H1 (cell line): ENCODE results near the gene STAT5A.

Experiments
- BRCA1 ChIP-seq: IDR thresholded peaks from 2 replicates; pipeline ENCODE4 v1.6.1; 2012; ENCODE audit warnings: low read depth, low read length, improper control_type of control experiment
- CHD1 ChIP-seq: IDR thresholded peaks from 2 replicates; pipeline ENCODE4 v1.6.1; 2012; ENCODE audit warnings: low read depth, low read length, improper control_type of control experiment
- CTCF ChIP-seq, 3 experiments: IDR thresholded peaks; 1 replicate in 2 of 3; 2 replicates in 1 of 3; pipeline versions ENCODE4 v1.5.1 to v1.6.1; 2011; ENCODE audit warnings: low read length in 3 of 3, mild to moderate bottlenecking in 3 of 3, inconsistent platforms in 2 of 3, low read depth in 1 of 3, moderate library complexity in 1 of 3; ENCODE audit not compliant: insufficient read depth in 1 of 3; ENCODE audit errors: control extremely low read depth in 1 of 3
- MAFK ChIP-seq: IDR thresholded peaks from 2 replicates; pipeline ENCODE4 v1.6.1; 2012; ENCODE audit warnings: low read depth, mild to moderate bottlenecking, improper control_type of control experiment, low read length
- POLR2A ChIP-seq, 2 experiments: IDR thresholded peaks; 1 replicate in 1 of 2; 2 replicates in 1 of 2; pipeline ENCODE4 v1.6.1; 2011; ENCODE audit warnings: low read depth in 2 of 2, low read length in 2 of 2, mild to moderate bottlenecking in 2 of 2; ENCODE audit errors: control extremely low read depth in 1 of 2
- RBBP5 ChIP-seq: IDR thresholded peaks from 2 replicates; pipeline ENCODE4 v1.7.1; 2012; ENCODE audit warnings: low read depth, mild to moderate bottlenecking, inconsistent platforms, low read length, moderate library complexity, borderline replicate concordance
- SIN3A ChIP-seq, 2 experiments: IDR thresholded peaks in 1 of 2; conservative IDR thresholded peaks in 1 of 2; 2 replicates each; pipeline ENCODE4 v1.6.1; 2011 to 2012; ENCODE audit warnings: low read length in 2 of 2, improper control_type of control experiment in 1 of 2, low read depth in 1 of 2, mild to moderate bottlenecking in 1 of 2
- SP2 ChIP-seq: IDR thresholded peaks from 2 replicates; pipeline ENCODE4 v1.6.1; 2012; ENCODE audit warnings: mild to moderate bottlenecking, low read length, inconsistent platforms

GRCh38 chr17:42288803-42289610 is 709 bp downstream of the STAT5A start:
- TF ChIP-seq POLR2A (IDR thresholded peaks at IDR 0.05; ENCODE audit: control extremely low read depth in 1 of 2, low read depth in 2 of 2, low read length in 2 of 2) (no peak), MAFK (no peak), SP2 (no peak), CTCF (IDR thresholded peaks at IDR 0.05; ENCODE audit: control extremely low read depth in 1 of 3, insufficient read depth in 1 of 3, low read depth in 1 of 3, low read length in 3 of 3) (no peak), CHD1 (no peak), SIN3A (conservative IDR thresholded peaks at IDR 0.05 in 1 of 2, IDR thresholded peaks at IDR 0.05 in 1 of 2; ENCODE audit: low read depth in 1 of 2, low read length in 2 of 2) (no peak), RBBP5 (no peak), BRCA1 (no peak)
